SK-N-SH (cell line): ENCODE measurements around the gene SHROOM4. TPM values are rescaled to one million over a fixed set of nuclear protein-coding genes. Genes with fewer than 3 reads are reported as not detected.

Experiments used
- CTCF ChIA-PET: fragments of 300-600, 350-600 bp; formaldehyde crosslinking; extraction: SDS; loops from one replicate; lab custom pipeline; 2021; lab: Yijun Ruan, JAX
- POLR2A ChIA-PET: fragments of 350-600 bp; sonication (Branson Sonifier 250); formaldehyde crosslinking; extraction: SDS; loops from one replicate; lab custom pipeline; 2020; ENCODE audit warnings: antibody characterized with exemption, inconsistent platforms; lab: Yijun Ruan, JAX
- DNase-seq: peaks from one replicate; pipeline ENCODE4 v3.0.0; 2012
- H2AFZ ChIP-seq: fragments of 200-600 bp; sonication (generic); 2 replicates; pipeline ENCODE4 v1.8.1; 2016; ENCODE audit warnings: antibody characterized with exemption, mild to moderate bottlenecking, low read depth
- H3F3A ChIP-seq: fragments of 200-600 bp; sonication (generic); replicated peaks from 2 replicates; pipeline ENCODE3; 2016; ENCODE audit warnings: antibody characterized with exemption, mild to moderate bottlenecking; ENCODE audit not compliant: insufficient read depth
- H3K27ac ChIP-seq, 2 experiments: fragments of 200-500 bp in 1 of 2; fragments of 200-600 bp in 1 of 2; sonication (Bioruptor generic) in 1 of 2; sonication (generic), shearing (Covaris generic) in 1 of 2; 2 replicates each; pipeline versions ENCODE4 v1.5.1 to v1.6.1; 2014 to 2016; ENCODE audit warnings: low read depth in 2 of 2, inconsistent platforms in 1 of 2, low read length in 1 of 2, mild to moderate bottlenecking in 1 of 2, mixed read lengths in 1 of 2
- H3K27me3 ChIP-seq: fragments of 200-600 bp; sonication (generic), shearing (Covaris generic); 2 replicates; pipeline ENCODE4 v1.6.1; 2016; ENCODE audit warnings: mixed run types; ENCODE audit not compliant: insufficient read depth
- H3K36me3 ChIP-seq, 2 experiments: fragments of 200-500 bp in 1 of 2; fragments of 200-600 bp in 1 of 2; sonication (Bioruptor generic) in 1 of 2; sonication (generic) in 1 of 2; replicated peaks in 1 of 2; 2 replicates each; pipeline versions ENCODE3 to v1.5.1; 2014 to 2016; ENCODE audit warnings: low read length in 1 of 2, mild to moderate bottlenecking in 1 of 2; ENCODE audit not compliant: insufficient read depth in 2 of 2, control insufficient read depth in 1 of 2
- H3K4me1 ChIP-seq, 2 experiments: fragments of 200-500 bp in 1 of 2; fragments of 200-600 bp in 1 of 2; sonication (Bioruptor generic) in 1 of 2; sonication (generic), shearing (Covaris generic) in 1 of 2; 2 replicates each; pipeline versions ENCODE4 v1.5.1 to v1.6.1; 2014 to 2016; ENCODE audit warnings: low read depth in 1 of 2, low read length in 1 of 2, mixed run types in 1 of 2; ENCODE audit not compliant: insufficient read depth in 2 of 2, control insufficient read depth in 1 of 2
- H3K4me2 ChIP-seq: fragments of 200-600 bp; sonication (generic), shearing (Covaris generic); 2 replicates; pipeline ENCODE4 v1.6.1; 2017; ENCODE audit warnings: mixed run types
- H3K4me3 ChIP-seq, 2 experiments: fragments of 200-500 bp in 1 of 2; fragments of 200-600 bp in 1 of 2; sonication (Bioruptor generic) in 1 of 2; sonication (generic), shearing (Covaris generic) in 1 of 2; 2 replicates each; pipeline versions ENCODE4 v1.5.1 to v1.8.1; 2014 to 2016; ENCODE audit warnings: low read depth in 2 of 2, inconsistent platforms in 1 of 2, low read length in 1 of 2, mild to moderate bottlenecking in 1 of 2, mixed read lengths in 1 of 2, moderate library complexity in 1 of 2
- H3K79me2 ChIP-seq: fragments of 200-600 bp; sonication (generic); 2 replicates; pipeline ENCODE4 v1.8.1; 2017; ENCODE audit warnings: mild to moderate bottlenecking; ENCODE audit not compliant: insufficient read depth
- H3K9ac ChIP-seq: fragments of 200-600 bp; sonication (generic); 2 replicates; pipeline ENCODE4 v1.6.1; 2017; ENCODE audit warnings: mixed run types
- H3K9me2 ChIP-seq: fragments of 200-600 bp; sonication (generic); 2 replicates; pipeline ENCODE4 v1.6.1; 2017; ENCODE audit warnings: mixed run types
- H3K9me3 ChIP-seq: fragments of 200-600 bp; sonication (generic); 2 replicates; pipeline ENCODE4 v1.6.1; 2017; ENCODE audit warnings: mixed run types, mild to moderate bottlenecking, moderate library complexity
- H4K20me1 ChIP-seq: fragments of 200-600 bp; sonication (generic); 2 replicates; pipeline ENCODE4 v1.6.1; 2017; ENCODE audit warnings: mild to moderate bottlenecking, mixed run types; ENCODE audit not compliant: insufficient read depth
- CHD2 ChIP-seq: fragments of 150-350 bp; IDR thresholded peaks from 2 replicates; pipeline ENCODE4 v1.6.1; 2018; ENCODE audit warnings: low read length; ENCODE audit not compliant: partially characterized antibody
- FOXM1 ChIP-seq: IDR thresholded peaks from 2 replicates; pipeline ENCODE4 v1.4.0; 2012; ENCODE audit warnings: low read depth, mild to moderate bottlenecking
- POLR2AphosphoS5 ChIP-seq: IDR thresholded peaks from 2 replicates; pipeline ENCODE4 v1.6.1; 2012; ENCODE audit warnings: low read depth, low read length
- RFX5 ChIP-seq: IDR thresholded peaks from 2 replicates; pipeline ENCODE4 v1.6.1; 2012; ENCODE audit warnings: mild to moderate bottlenecking, improper control_type of control experiment, low read length
- SIN3A ChIP-seq: IDR thresholded peaks from 2 replicates; pipeline ENCODE4 v1.6.1; 2012; ENCODE audit warnings: low read depth, mild to moderate bottlenecking, low read length, moderate library complexity, borderline replicate concordance
- WGBS: methylation state at CpG from one replicate; pipeline ENCODE4 v1.1.6; 2017; ENCODE audit warnings: low lambda C conversion rate; 5-methylcytosine and 5-hydroxymethylcytosine counted together
- polyA plus RNA-seq, 3 experiments: library from polyadenylated mRNA; depleted of rRNA; stranded (reverse); fragments of >200 nt; gene quantifications; 2 replicates each; pipeline ENCODE4 v1.2.3, GENCODE V29; 2012
- TF ChIP-seq, protein P1 (sequence below): IDR thresholded peaks from 2 replicates; pipeline ENCODE4 v1.6.1; 2012; ENCODE audit warnings: mild to moderate bottlenecking, low read depth, low read length, moderate library complexity

Gene SHROOM4
- polyA plus RNA-seq, 1 of the 3 experiments (the other 2 are of a cell fraction) = 0.31 TPM

GRCh38 chrX:50712777-50713176 is 101.2 kb downstream of the SHROOM4 start:
- Histone ChIP-seq H3K9ac (no peak overlapping the region), H3K27ac (no peak overlapping the region), H3K79me2 (no peaks in the 10 kb centered on the region), H3K9me2 (no peaks in the 10 kb centered on the region), H3K9me3 (no peaks in the 10 kb centered on the region), H3K36me3 (no peaks in the 10 kb centered on the region), H3F3A (no peaks in the 10 kb centered on the region), H2AFZ (no peak overlapping the region), H3K27me3 (no peaks in the 10 kb centered on the region; the same call in 1 of the 2 replicates), H4K20me1 (no peaks in the 10 kb centered on the region), H3K4me1 (no peaks in the 10 kb centered on the region), H3K4me3 (no peak overlapping the region), H3K4me2 (no peak overlapping the region)
- no peak for DNase-seq
- ChIA-PET CTCF (no interaction called here), POLR2A (no interaction called here)
- 37% methylated on average over 4 of the region's 6 CpGs for WGBS
- TF ChIP-seq, protein P1, sequence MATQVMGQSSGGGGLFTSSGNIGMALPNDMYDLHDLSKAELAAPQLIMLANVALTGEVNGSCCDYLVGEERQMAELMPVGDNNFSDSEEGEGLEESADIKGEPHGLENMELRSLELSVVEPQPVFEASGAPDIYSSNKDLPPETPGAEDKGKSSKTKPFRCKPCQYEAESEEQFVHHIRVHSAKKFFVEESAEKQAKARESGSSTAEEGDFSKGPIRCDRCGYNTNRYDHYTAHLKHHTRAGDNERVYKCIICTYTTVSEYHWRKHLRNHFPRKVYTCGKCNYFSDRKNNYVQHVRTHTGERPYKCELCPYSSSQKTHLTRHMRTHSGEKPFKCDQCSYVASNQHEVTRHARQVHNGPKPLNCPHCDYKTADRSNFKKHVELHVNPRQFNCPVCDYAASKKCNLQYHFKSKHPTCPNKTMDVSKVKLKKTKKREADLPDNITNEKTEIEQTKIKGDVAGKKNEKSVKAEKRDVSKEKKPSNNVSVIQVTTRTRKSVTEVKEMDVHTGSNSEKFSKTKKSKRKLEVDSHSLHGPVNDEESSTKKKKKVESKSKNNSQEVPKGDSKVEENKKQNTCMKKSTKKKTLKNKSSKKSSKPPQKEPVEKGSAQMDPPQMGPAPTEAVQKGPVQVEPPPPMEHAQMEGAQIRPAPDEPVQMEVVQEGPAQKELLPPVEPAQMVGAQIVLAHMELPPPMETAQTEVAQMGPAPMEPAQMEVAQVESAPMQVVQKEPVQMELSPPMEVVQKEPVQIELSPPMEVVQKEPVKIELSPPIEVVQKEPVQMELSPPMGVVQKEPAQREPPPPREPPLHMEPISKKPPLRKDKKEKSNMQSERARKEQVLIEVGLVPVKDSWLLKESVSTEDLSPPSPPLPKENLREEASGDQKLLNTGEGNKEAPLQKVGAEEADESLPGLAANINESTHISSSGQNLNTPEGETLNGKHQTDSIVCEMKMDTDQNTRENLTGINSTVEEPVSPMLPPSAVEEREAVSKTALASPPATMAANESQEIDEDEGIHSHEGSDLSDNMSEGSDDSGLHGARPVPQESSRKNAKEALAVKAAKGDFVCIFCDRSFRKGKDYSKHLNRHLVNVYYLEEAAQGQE = no peak
- TF ChIP-seq RFX5 (no peak), CHD2 (no peak), SIN3A (no peak), FOXM1 (no peak)

- TF ChIP-seq SIN3A = no peak
- TF ChIP-seq POLR2AphosphoS5 = no peak
- POLR2A ChIA-PET = no interaction called here
- Histone ChIP-seq H3F3A (no peaks in the 10 kb centered on the region), H2AFZ (no peak overlapping the region), H3K27ac (no peak overlapping the region), H3K9me3 (no peaks in the 10 kb centered on the region), H3K36me3 (no peaks in the 10 kb centered on the region), H3K4me2 (no peak overlapping the region), H3K9me2 (no peaks in the 10 kb centered on the region), H4K20me1 (no peaks in the 10 kb centered on the region), H3K9ac (no peak overlapping the region), H3K4me3 (no peak overlapping the region), H3K27me3 (no peaks in the 10 kb centered on the region; the same call in 1 of the 2 replicates), H3K79me2 (no peaks in the 10 kb centered on the region), H3K4me1 (no peaks in the 10 kb centered on the region; a peak in 1 of 4 replicates)
- CTCF ChIA-PET = no interaction called here
- 0% methylated on average over 1 of the region's 1 CpG for WGBS
- DNase-seq = no peak
Measured at GRCh38 chrX:50711907-50712306, 102.1 kb downstream of the SHROOM4 start.
